GM18519 (cell line): ENCODE results near the gene SSH2.
"Not testable (repeated sequence)": the region's sequence is repeated elsewhere in the genome, so short reads cannot be mapped to it uniquely, and the experiment has no call there.

Experiments used
- ATAC-seq: cut with Tn5 transposase; IDR thresholded peaks from one replicate; pipeline ENCODE4 v1.9.1; 2021; ENCODE audit warnings: mild to moderate bottlenecking, moderate library complexity; ENCODE audit not compliant: unreplicated experiment, low FRiP score

Gene SSH2

GRCh38 chr17:29682054-29682453 lies 248.0 kb downstream of the SSH2 start:
- ATAC-seq: no peak

DNA sequence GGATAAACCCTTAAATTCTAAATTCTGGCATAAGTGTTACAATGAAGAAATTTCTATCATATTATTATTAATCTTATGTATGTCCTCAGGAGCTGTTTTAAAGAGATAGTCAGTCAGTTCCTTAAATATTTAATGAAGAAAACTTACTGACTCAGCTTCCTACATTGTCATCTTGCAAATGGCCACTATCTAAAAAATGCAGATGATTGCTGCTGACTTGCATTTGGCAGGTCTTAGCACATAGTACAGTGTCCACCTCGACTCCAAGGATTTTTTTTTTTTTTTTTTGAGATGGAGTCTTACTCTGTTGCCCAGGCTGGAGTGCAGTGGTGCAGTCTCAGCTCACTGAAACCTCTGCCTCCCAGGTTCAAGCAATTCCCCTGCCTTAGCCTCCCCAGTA lies 252.2 kb downstream of the SSH2 start:
- no peak for ATAC-seq

DNA sequence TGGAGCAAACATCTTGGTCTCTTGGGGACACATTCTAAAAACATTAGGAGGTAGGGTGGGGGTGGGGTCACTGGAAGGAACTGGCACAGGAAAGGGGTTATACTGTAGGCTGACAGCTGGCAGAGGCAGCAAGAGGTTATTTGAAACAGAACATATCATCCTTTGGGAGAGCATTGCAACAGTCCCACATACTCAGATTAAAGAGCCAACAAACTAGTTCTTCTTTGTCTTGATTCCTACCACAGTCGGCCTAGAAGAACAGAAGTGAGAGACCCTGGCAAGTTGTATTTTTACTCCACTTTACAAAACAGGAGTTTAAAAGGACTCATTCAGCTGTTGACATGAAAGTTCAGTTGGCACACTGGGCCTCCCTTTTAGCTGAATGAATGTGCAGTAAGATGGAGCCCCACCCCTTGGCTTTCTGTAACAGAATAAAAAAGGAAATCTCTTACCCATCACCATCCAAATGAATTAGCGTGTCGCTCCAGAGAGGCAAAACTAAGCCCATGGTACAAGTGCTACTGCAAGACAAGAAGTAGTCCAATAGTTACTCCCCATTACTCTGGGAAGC lies 252.7 kb downstream of the SSH2 start:
- no peak for ATAC-seq

- ATAC-seq: not testable (repeated sequence)
Measured at GRCh38 chr17:29675961-29676360, 254.1 kb downstream of the SSH2 start.

DNA sequence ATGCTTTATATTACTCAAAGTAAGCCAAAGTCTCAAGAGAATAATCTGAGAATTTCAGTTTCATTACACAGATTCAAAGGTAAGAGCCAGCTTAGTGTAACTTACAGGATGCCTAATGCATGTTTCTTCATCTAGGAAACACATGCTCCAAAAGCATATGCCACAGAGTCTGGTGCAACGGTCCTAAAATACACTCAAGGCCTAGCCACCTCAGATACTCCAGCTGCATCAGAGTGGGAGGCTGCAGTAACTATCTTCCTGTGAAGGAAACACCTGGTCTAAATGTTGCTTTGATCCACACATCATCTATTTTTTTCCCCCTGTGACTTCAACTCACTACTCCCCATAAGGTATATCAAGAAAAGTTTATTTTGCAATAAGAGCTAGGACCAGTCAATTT lies 255.7 kb downstream of the SSH2 start:
- ATAC-seq: no peak

GRCh38 chr17:29671661-29672060 lies 258.4 kb downstream of the SSH2 start:
- ATAC-seq: no peak

- no peak for ATAC-seq
Measured at GRCh38 chr17:29669266-29669665, 260.8 kb downstream of the SSH2 start.

DNA sequence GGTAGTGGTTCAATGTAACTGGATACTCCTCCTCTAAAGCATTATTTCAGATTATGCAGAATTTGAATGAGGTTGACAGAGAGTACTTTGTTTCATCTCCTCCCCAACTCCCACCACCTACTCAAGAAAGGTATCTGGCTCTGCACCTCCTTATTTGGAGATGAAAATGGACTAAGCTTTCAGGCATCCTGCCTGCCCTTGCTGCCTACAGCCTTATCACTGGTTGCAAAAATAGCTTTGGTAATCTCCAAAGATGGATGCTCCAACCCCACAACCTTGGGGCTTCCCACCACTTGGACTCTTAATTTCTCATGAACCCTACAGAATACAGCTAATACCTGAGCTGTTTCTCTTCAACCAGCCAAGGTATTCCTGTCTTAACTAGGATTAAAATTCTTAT lies 262.1 kb downstream of the SSH2 start:
- ATAC-seq: no peak

DNA sequence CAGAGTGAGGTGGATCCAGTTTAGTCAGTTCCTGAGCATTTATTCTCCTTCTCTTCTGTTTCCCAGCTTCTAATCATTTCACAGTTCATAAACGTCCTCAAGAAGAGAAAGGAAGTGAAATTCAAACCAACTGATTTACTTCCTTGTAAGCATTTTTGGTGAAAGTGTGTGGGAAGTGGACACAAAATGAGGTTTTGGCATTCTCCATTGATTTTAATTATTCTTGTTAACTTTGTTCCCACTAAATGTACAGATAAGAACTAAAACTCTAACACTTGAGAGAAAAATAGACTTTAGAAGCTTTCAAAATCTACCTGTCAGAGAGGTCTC lies 264.6 kb downstream of the SSH2 start:
- no peak for ATAC-seq

- ATAC-seq: no peak
Measured at GRCh38 chr17:29664743-29665480, 265.1 kb downstream of the SSH2 start.

GRCh38 chr17:29663155-29663554 lies 266.9 kb downstream of the SSH2 start:
- no peak for ATAC-seq

- ATAC-seq: no peak
Measured at GRCh38 chr17:29661213-29661612, 268.8 kb downstream of the SSH2 start.

- no peak for ATAC-seq
Measured at GRCh38 chr17:29659155-29659554, 270.9 kb downstream of the SSH2 start.

- no peak for ATAC-seq
Measured at GRCh38 chr17:29655323-29655722, 274.7 kb downstream of the SSH2 start.

DNA sequence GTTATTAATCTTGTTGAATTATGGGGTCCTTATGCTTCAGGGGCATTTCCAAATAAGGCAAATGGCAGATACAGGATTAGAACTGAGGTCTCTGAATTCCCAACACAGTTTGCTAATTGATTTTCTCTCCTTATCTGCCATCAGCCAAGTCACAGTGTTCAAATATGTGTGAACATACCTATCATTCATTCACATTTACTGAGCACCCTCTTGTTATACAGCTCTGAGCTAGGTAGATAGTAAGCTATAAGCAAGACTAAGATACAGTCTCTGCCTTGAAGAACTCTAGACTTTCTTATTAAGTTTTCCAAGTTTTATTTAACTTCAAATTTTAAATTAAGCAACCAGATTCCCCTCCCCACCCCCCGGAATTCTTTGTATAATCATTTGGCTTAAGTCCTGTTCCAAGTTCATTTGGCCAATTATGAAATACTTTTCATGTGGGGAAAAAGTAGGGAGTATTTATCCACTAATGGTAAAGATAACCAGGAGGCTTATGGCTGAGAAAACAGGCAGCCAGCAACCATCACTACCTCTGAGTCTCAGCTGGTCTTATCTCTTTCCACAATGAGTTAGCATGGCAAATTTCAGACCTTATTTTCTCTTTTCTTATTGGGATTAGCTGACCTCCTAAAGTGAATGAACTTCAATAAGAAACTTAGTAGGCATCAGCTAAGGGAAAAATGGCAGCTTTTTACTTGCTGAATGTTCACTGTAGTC lies 275.9 kb downstream of the SSH2 start:
- ATAC-seq: no peak

DNA sequence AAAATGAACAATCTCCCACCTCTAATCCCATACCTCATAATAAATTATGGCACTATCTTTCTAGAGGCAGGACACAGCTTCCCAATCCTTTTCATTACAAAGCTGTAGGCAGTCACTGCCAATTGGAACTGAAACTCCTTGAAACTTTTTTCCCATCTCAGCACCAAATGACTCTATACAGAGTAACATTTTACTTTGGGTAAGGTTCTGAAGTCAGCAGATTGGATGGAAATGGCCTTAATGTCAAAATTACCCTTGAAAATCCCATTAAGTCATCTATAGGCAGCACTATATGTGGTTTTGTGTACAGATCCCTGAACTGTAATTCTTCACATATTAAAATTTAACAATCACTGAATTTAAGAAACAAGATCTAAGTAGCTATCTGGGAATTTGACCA lies 277.1 kb downstream of the SSH2 start:
- ATAC-seq: no peak

DNA sequence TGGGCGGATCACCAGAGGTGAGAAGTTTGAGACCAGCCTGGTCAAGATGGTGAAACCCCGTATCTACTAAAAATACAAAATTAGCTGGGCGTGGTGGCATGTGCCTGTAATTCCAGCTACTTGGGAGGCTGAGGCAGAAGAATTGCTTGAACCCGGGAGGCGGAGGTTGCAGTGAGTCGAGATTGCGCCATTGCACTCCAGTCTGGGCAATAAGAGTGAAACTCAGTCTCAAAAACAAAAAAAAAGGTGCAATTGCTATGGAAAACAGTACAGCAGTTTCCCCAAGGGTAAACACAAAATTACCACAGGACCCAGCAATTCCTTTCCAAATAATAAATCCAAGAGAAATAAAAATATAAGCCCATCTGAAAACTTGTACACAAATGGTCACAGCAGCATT lies 278.1 kb downstream of the SSH2 start:
- ATAC-seq: not testable (repeated sequence)

DNA sequence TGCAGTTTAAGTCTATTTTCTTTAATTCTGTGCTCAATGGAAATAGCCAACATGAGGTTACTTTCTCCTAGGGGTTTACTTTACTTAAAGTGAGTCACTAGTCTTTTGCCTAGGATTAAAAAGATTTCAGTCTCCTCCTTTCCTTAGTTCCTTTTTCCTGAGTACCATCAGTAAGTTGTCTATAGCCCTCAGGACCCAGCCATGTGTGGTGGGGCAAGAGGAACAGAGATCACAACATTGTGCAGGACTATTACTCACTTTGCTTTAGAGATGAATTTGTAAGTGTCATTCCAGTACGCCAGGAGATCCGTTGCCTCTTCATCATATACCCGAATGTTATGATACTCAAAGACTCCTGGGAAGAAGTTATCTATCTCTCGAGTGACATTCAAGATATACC lies 279.6 kb downstream of the SSH2 start:
- ATAC-seq: no peak

GRCh38 chr17:29649359-29649758 lies 280.7 kb downstream of the SSH2 start:
- ATAC-seq: no peak

DNA sequence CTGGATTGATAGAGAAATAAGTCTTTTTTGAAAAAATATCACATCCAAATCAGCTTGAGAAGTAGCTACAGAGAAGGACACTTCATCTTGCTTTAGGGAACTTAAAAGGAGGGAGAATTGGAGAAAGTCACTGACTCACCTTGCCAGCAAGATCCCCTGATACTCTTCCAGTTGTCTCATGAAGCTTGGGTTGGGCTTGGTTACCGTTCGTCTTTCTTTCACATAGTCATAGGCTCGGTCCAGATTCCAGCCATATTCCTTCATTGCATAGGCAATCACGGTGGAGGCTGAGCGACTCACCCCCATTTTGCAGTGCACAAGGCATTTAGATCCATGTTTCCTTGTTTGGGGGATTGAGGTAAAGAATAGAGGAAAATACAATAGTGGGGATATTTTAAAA lies 282.0 kb downstream of the SSH2 start:
- ATAC-seq: no peak

DNA sequence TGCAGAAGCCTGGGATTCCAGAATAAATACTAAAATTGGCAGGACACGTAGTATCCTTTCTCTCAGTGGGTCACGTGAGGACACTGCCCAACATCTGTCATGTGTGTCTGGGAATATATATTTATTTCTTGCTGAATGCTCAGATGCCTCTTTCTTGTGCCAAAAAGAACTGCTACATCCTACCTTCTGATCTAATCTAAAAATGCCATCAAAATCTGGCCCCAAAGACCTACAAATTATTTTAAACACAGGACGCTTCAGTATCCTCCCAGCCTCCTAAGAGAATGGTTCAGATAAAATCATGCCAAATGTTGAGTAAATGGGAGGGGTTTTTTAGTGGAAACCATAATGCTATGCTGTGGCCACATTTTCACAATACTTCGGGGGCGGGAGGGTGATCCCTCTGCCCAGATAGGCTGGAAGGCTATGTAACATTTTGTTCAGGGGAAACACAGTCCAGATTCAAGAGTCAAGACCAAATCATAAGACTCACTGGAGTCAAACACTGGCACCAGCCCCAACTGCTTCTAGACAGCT lies 284.4 kb downstream of the SSH2 start:
- no peak for ATAC-seq

- ATAC-seq: no peak
Measured at GRCh38 chr17:29643817-29644160, 286.2 kb downstream of the SSH2 start.
